Measurements from ENCODE around the gene FAM227B.
A peak's percentile ranks its signal among the peaks of the same experiment; 100 is the strongest.

Gene FAM227B

GRCh38 chr15:49343546-49343945 lies 277.1 kb downstream of the FAM227B start:
- DNase-seq, result no peak

GRCh38 chr15:49339656-49340055 lies 281.0 kb downstream of the FAM227B start:
- no peak for DNase-seq

GRCh38 chr15:49331951-49332350 lies 288.7 kb downstream of the FAM227B start:
- DNase-seq, result peak; percentile 1

- DNase-seq, result no peak
Observed at GRCh38 chr15:49331442-49331841, 289.2 kb downstream of the FAM227B start.

- no peak for DNase-seq
Observed at GRCh38 chr15:49330166-49330565, 290.5 kb downstream of the FAM227B start.

GRCh38 chr15:49328941-49329340 lies 291.7 kb downstream of the FAM227B start:
- no peak for DNase-seq

- DNase-seq, result no peak
Observed at GRCh38 chr15:49327927-49328326, 292.7 kb downstream of the FAM227B start.

- no peak for DNase-seq
Observed at GRCh38 chr15:49323207-49323606, 297.4 kb downstream of the FAM227B start.

GRCh38 chr15:49320351-49320750 lies 300.3 kb downstream of the FAM227B start:
- DNase-seq, result peak; percentile 89

- no peak for DNase-seq
Observed at GRCh38 chr15:49315391-49315823, 305.2 kb downstream of the FAM227B start.

GRCh38 chr15:49314716-49315115 lies 305.9 kb downstream of the FAM227B start:
- no peak for DNase-seq

- peak; percentile 68 for DNase-seq
Observed at GRCh38 chr15:49313650-49314049, 307.0 kb downstream of the FAM227B start.

GRCh38 chr15:49309889-49310288 lies 310.7 kb downstream of the FAM227B start:
- no peak for DNase-seq

- DNase-seq, result no peak
Observed at GRCh38 chr15:49308686-49309085, 311.9 kb downstream of the FAM227B start.

GRCh38 chr15:49306551-49306950 lies 314.1 kb downstream of the FAM227B start:
- DNase-seq, result peak; percentile 20

GRCh38 chr15:49303003-49303402 lies 317.6 kb downstream of the FAM227B start:
- no peak for DNase-seq

- no peak for DNase-seq
Observed at GRCh38 chr15:49301562-49301961, 319.1 kb downstream of the FAM227B start.

- no peak for DNase-seq
Observed at GRCh38 chr15:49300856-49301255, 319.8 kb downstream of the FAM227B start.

GRCh38 chr15:49297584-49297983 lies 323.0 kb downstream of the FAM227B start:
- no peak for DNase-seq

GRCh38 chr15:49296258-49296657 lies 324.4 kb downstream of the FAM227B start:
- DNase-seq, result no peak

- no peak for DNase-seq
Observed at GRCh38 chr15:49293941-49294340, 326.7 kb downstream of the FAM227B start.

- DNase-seq, result no peak
Observed at GRCh38 chr15:49290191-49290590, 330.4 kb downstream of the FAM227B start.

- no peak for DNase-seq
Observed at GRCh38 chr15:49288391-49288790, 332.2 kb downstream of the FAM227B start.

- DNase-seq, result no peak
Observed at GRCh38 chr15:49287481-49287880, 333.1 kb downstream of the FAM227B start.

GRCh38 chr15:49286649-49287404 lies 333.8 kb downstream of the FAM227B start:
- DNase-seq, result peak; percentile 27

All from suppressor macrophage treated with lipopolysaccharide for 4 hours (primary cell).